H7 (cell line): Measurements from ENCODE around the gene TSPAN14. TPM values are rescaled to one million over a fixed set of nuclear protein-coding genes. Genes with fewer than 3 reads are reported as not detected.

Source experiments
- DNase-seq: peaks from one replicate; pipeline ENCODE4 v3.0.0; 2012
- H3K27me3 ChIP-seq: 2 replicates; pipeline ENCODE4 v1.6.0; 2011; ENCODE audit warnings: mild to moderate bottlenecking, low read length; ENCODE audit not compliant: control insufficient read depth, insufficient read depth
- H3K36me3 ChIP-seq: replicated peaks from 2 replicates; pipeline ENCODE4 v1.5.1; 2011; ENCODE audit warnings: low read length; ENCODE audit not compliant: control insufficient read depth, insufficient read depth
- H3K4me3 ChIP-seq: 2 replicates; pipeline ENCODE4 v1.5.1; 2011; ENCODE audit warnings: low read depth, mild to moderate bottlenecking, control low read depth, low read length, moderate library complexity; ENCODE audit not compliant: insufficient read depth
- total RNA-seq: library from RNA; depleted of rRNA; stranded (reverse); fragments of >200 nt; shearing (Covaris generic); gene quantifications from 2 replicates; pipeline ENCODE4 v1.2.3, GENCODE V29; 2014

Gene TSPAN14
- total RNA-seq, 1 experiment from 2014 or later, result 36.3 TPM

GRCh38 chr10:80491251-80492102, 37.4 kb downstream of the TSPAN14 start:
- DNase-seq, result no peak
- H3K27me3 ChIP-seq, result no peaks in the 10 kb centered on the region
- no peak overlapping the region for H3K4me3 ChIP-seq
- peaks cover 2% of the 10 kb centered on the region for H3K36me3 ChIP-seq

GRCh38 chr10:80492848-80493521, 38.9 kb downstream of the TSPAN14 start:
- Histone ChIP-seq H3K27me3 (no peaks in the 10 kb centered on the region), H3K36me3 (peaks cover 2% of the 10 kb centered on the region), H3K4me3 (no peak overlapping the region)
- no peak for DNase-seq

DNA sequence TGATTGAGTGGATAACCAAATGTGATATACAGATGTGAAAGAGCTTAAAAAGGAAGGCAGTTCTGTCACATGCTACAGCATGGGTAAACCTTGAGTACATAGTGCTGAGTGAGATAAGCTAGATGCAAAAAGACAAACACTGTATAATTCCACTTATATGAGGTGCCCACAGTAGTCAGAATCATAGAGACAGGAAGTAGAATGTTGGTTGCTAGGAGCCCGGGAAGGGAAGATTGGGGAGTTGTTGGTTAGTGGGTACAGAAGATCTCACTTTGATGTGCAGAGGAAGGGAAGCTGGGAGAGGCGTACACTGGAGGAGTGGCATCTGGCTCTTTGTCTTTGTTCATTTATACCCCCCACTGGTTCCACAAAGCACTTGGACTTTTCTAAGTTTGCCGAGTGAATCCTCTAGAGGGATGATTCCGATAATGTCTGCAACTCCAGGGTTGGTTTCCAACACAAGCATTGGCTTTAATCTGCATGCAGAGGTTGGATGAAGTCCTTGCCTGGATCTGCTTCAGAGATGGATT, 39.5 kb downstream of the TSPAN14 start:
- no peak overlapping the region for H3K4me3 ChIP-seq
- no peak for DNase-seq
- H3K36me3 ChIP-seq, result peaks cover 2% of the 10 kb centered on the region
- H3K27me3 ChIP-seq, result no peaks in the 10 kb centered on the region

DNA sequence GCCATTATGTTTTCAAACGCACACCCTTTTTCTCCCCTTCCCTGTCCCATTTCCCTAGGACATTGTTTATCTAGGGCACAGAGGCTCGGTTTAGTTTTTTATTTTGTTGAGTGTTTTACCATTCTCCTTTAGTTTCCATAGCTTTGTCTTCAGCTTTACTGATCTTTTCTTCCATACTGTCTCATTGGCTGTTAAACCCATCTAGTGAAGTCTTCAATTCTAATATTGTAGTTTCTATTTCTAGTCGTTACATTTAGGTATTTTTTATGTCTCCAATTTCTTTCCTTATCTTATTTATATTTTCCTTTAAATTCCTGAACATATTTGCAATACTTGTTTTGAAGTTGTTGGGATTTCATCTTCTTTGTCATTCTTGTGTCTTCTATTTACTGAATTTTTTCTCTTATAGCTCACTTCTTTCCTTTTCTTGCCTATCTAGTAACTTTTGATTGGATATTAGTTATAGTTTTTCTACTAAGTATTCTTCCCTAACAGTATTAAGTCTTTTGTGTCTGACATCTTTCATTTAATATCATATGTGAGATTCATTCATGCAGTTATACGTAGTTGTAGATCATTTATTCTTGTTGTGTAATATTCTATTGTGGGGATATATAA, 42.6 kb downstream of the TSPAN14 start:
- Histone ChIP-seq H3K4me3 (no peak overlapping the region), H3K27me3 (no peaks in the 10 kb centered on the region), H3K36me3 (no peaks in the 10 kb centered on the region; the same call in 1 of the 2 replicates)
- no peak for DNase-seq

- Histone ChIP-seq H3K4me3 (no peak overlapping the region), H3K27me3 (no peaks in the 10 kb centered on the region), H3K36me3 (no peaks in the 10 kb centered on the region)
Measured at GRCh38 chr10:80497187-80498077, 43.3 kb downstream of the TSPAN14 start.

GRCh38 chr10:80498078-80498832, 44.1 kb downstream of the TSPAN14 start:
- no peak overlapping the region for H3K4me3 ChIP-seq
- DNase-seq, result no peak
- H3K27me3 ChIP-seq, result no peaks in the 10 kb centered on the region
- H3K36me3 ChIP-seq, result no peaks in the 10 kb centered on the region

More at GRCh38 chr10:80497187-80498077, 43.3 kb downstream of the TSPAN14 start:
- no peak for DNase-seq

- H3K27me3 ChIP-seq, result no peaks in the 10 kb centered on the region
- peak; percentile 67 for DNase-seq
- H3K36me3 ChIP-seq, result no peaks in the 10 kb centered on the region
- H3K4me3 ChIP-seq, result no peak overlapping the region
Measured at GRCh38 chr10:80498833-80499741, 45.0 kb downstream of the TSPAN14 start.

DNA sequence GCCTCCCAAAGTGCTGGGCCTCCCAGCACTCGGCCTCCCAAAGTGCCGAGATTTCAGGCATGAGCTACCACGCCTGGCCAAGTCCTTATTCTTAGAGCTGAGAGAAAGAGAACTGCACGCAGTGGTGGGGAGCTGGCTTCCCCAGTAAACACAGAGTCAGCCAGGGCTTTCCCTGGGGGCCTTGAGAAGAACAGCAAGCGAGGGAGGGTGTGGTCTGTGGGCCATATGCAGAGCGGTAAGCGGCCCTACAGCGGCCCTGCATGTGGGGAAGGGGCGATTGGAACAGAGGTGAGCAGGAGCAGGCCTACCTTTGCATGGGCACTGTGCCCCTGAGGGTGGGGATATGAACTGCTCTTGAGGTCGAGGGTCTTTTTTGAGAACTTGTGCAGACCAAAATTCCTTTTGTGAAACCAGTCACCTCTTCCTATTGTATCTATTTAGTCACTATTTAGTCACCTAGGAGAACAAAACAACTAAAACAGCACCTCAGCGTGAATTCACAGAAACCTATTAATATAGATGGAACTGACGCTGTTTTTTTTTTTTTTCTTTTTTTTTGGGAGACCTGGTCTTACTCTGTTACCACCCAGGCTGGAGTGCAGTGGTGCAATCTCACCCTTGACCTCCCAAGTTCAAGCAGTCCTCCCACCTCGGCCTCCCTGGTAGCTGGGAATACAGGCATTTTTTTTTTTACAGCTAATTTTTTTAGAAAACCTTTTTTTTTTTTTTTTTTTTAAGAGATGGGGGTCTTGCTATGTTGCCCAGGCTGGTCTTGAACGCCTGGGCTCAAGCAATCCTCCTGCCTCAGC, 46.7 kb downstream of the TSPAN14 start:
- no peaks in the 10 kb centered on the region for H3K36me3 ChIP-seq
- H3K27me3 ChIP-seq, result no peaks in the 10 kb centered on the region
- no peak for DNase-seq
- no peak overlapping the region for H3K4me3 ChIP-seq

DNA sequence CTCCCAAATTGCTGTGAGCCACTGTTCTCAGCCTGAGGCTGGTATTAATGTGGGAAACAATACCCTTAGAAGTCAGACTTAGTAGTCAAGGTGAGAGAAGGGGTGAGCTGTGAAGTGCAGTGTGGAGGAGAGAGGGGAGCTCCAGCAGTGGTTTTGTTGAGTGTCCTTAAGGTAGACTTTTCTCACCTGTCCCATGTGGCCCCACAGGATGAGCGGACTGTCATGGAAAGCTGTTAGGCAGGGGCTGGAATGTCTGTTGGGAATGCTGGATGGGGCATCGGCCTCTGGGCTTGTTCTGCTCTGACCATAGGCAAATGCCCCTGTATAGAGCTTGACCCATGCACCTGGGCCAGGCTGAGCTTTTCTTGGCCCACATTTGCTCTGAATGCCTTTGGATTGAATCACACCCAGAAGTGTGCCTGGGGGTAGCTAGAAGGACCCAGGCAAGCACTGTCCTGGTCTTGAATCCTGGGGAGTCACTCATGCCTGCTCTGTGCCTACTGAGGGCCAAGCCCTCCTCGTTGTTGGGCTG, 47.3 kb downstream of the TSPAN14 start:
- DNase-seq, result no peak
- H3K36me3 ChIP-seq, result no peaks in the 10 kb centered on the region
- H3K27me3 ChIP-seq, result no peaks in the 10 kb centered on the region
- H3K4me3 ChIP-seq, result no peak overlapping the region

DNA sequence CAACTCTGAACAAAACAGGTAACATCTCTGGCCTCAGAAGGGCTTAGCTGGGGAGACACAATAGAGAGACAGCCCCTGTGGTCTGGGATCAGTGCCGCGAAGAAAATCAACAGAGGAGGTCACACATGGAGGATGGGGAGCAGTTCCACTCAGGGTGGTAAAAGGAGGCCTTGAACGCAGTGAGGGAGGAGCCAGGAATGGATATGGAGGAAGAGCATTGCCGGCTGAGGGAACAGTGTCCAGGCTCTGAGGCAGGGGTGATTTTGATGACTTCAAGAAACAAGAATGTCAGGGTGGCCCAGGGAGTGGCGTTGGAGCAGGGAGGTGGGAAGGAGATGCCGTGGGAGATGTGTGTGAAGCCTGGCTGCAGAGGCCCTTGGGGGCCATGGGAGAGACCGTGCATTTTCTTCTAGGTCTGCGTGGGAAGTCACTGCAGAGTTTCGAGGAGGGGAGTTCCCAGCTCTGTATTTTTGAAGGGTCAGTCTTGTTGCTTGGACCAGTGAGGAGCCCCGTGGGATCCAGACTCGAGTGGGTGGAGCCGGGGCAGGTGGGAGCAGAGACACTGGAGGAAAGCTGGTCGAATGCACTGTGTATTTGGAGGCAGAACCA, 47.9 kb downstream of the TSPAN14 start:
- DNase-seq, result no peak
- Histone ChIP-seq H3K27me3 (no peaks in the 10 kb centered on the region), H3K36me3 (no peaks in the 10 kb centered on the region), H3K4me3 (no peak overlapping the region)

DNA sequence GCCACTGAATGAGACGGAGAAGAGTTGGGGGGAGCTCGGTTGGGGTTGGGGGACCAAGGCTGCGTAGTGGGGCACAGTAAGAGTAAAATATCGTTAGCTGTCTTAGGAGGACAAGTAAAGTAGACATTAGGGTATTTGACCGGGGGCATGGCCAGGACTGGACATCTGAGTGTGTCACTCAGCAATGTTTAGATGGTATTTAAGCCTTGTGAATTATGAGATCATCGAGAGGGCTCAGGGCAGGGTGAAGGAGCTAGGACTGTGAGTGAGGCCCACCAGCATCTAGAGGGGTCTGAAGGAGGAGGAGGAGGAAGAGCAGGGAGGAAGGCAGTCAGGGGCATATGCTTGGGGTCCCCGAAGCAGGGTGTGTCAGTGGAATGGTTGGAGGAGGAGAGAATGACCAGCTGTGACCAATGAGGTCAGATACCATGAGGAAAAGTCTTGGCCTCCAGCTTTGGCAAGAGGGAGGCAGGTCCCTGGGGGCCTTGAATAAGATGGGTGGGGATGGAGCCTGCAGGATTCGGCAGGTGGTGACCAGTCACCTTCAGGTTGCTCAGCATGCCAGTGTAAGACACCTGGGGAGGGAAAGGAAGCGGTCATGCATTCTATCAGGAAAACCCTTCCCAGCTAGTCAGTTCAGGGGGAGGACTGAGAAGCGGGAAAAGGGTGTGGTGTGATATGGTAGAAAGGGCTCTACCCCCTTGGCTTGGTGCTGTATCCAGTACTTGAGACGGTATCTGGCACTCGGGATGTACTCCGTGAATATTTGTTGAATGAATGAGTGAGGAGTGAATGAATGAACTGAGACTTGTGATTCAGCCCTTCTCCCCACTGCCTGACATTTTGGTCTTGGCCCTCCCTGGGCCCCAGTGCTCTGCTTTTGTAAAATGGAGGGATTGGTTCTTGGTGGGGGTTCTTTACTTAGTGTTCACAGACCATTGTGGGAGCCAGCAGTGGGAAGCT, 48.8 kb downstream of the TSPAN14 start:
- no peaks in the 10 kb centered on the region for H3K27me3 ChIP-seq
- H3K36me3 ChIP-seq, result no peaks in the 10 kb centered on the region
- H3K4me3 ChIP-seq, result no peak overlapping the region
- DNase-seq, result no peak
